A673 (cell line): ENCODE data around the gene CASP2.

Source experiments
- CTCF ChIP-seq: fragments of 300-800, 200-600 bp; sonication (generic); conservative IDR thresholded peaks from 2 replicates; pipeline ENCODE4 v1.5.1; 2017; ENCODE audit warnings: low read depth, mild to moderate bottlenecking, antibody characterized with exemption, low read length, moderate library complexity, mixed read lengths
- EZH2 ChIP-seq: fragments of 200-600 bp; sonication (generic); IDR thresholded peaks from 2 replicates; pipeline ENCODE4 v1.6.1; 2017; ENCODE audit warnings: borderline replicate concordance, low read depth, mild to moderate bottlenecking, mixed read lengths, antibody characterized with exemption, low read length; ENCODE audit not compliant: poor library complexity, severe bottlenecking

GRCh38 chr7:143351574-143351973, 63.4 kb downstream of the CASP2 start:
- TF ChIP-seq CTCF (no peak), EZH2 (no peak)
